HG03060 (cell line): ENCODE data around the gene DGKK.
"Not testable (repeated sequence)": the region's sequence is repeated elsewhere in the genome, so short reads cannot be mapped to it uniquely, and the experiment has no call there.

ENCODE experiments used
- ATAC-seq: cut with Tn5 transposase; IDR thresholded peaks from one replicate; pipeline ENCODE4 v1.9.1; 2021; ENCODE audit warnings: low read depth, moderate number of reproducible peaks; ENCODE audit not compliant: unreplicated experiment

DGKK gene

DNA sequence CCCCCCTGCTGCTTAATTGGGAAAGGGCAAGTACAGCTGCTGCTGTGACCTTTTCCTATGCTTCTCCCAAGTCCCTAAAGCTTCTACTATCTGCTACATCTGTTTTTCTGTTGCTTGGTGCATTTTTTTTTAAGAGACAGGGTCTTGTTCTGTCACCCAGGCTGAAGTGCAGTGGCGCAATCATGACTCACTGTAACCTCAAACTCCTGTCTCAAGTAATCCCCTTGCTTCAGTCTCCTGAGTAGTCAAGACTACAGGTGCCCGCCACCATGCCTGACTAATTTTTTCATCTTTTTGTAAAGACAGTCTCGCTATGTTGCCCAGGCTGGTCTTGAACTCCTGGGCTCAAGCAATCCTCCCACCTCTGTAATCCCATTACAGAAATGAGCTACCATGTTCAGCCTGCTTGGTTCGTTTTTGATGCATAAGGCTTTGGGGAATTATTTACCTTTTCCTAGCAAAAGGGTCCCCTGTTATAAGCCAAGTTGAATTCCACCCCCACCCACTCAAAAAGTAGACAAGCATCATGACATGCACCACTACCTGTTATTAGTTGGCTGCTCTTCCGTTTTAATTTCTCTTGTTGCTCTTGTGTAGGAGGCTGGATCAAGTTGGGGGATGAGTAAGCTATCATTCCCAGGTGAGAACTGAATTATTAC is 39.6 kb downstream of the DGKK start:
- ATAC-seq: no peak

DNA sequence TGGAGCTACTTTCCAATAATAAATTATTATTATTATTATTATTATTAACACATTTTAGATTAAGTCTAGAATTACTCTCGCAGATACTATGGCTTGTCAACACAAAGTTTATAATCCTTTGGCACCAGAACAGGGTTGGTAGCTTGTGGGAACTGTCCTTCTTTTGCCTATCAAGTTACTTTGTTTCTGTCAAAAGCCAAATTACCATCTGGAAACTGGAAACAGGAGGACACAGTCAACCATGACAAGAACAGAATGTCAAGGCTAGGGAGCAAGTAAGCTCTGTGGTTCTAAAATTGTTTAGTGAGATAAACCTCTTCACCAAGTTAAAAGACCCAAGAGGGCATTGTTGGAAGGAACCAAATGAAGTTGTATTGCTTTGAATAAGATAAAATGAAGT is 42.5 kb downstream of the DGKK start:
- ATAC-seq: no peak

DNA sequence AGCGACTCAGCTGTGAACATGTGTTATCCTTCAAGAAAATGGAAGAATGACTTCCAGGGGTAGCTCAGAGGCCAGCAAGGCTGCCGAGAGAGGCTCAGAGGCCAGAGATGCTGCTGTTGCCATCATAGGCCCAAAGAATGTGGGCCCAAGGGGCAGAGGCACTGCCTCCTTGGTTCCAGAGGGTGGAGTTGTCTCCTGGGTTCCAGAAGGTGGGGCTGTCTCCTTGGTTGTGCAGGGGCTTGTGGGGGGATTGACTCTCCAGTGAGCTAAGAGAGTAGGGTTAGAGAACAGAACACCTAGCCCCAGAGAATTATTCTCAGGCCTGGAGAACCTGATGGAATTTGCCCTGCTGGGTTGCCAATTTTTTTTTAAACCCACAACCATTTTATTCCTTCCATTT is 62.6 kb downstream of the DGKK start:
- no peak for ATAC-seq

DNA sequence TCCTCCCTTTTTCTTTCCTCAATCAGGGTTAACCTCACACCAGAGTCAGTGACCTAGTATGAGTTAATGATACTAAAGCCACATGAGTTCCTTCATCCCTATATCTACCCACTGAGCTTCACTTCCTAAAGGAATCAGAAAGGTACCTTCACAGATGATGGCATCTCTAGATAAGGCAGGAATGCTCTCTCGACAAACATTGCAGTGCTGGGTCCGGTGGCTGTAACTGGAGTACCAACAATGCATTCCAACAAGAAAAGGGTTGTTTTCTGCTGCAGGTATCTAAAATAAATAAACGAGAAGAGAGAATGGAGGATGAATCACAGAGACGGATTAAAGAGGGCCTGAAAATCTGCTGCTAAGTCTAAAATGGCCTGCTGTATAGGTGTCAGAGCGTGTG is 66.7 kb downstream of the DGKK start:
- ATAC-seq: no peak

DNA sequence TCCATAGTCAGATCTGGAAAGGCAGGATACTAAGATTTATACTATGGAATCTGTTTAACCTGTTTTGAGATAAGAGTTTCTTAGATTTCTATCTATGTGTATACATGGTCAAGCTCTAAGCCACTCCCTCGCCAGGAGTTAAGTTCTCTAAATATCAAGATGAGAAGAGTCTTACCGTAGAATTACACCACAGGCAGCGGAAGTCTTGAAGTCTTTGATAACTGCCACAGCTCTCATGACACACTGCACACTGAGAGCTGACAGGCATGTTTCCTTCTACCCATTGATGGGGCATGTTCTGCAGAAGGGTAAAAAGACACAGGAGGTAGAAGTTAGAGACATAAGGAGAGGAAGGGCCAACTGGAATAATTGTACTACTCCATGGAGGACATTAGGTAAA is 67.7 kb downstream of the DGKK start:
- ATAC-seq: no peak

DNA sequence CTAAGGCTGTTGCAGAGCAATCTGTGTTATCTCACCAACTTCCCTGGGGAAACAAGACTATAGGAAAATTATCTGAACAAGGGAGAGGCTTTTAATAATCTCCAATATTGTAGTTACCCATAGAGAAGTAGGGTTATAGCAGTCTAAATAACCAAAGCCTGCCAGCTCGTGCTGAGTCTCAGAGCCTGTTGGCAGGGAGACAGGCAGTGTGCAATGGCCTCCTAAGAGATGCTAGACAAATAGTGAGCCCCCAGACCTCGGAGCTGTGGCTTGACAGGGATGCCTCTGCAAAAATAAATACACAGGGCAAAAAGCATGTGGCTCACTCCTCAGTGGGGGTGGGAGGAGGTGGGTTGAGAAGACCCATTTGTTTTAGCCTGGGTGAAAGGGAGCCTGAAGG is 76.7 kb downstream of the DGKK start:
- ATAC-seq: no peak

DNA sequence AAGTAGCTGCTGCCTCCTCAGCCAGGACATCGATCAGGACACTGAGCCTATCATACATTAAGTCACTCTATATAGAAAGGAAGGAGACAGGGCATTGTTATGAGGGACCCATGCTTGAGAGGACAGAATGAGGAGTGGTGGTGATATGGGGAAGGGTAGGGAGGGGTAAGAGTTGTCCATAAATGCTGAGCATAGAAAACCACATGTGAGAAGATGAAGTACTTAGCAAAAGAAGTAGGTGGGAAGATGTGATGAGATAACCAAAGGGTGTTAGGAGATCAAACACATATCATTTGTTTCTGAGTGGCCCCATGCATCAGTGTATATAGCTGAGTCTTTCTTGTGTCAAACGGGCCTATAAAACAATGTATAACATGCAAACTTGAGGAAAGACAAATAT is 84.1 kb downstream of the DGKK start:
- ATAC-seq: no peak

DNA sequence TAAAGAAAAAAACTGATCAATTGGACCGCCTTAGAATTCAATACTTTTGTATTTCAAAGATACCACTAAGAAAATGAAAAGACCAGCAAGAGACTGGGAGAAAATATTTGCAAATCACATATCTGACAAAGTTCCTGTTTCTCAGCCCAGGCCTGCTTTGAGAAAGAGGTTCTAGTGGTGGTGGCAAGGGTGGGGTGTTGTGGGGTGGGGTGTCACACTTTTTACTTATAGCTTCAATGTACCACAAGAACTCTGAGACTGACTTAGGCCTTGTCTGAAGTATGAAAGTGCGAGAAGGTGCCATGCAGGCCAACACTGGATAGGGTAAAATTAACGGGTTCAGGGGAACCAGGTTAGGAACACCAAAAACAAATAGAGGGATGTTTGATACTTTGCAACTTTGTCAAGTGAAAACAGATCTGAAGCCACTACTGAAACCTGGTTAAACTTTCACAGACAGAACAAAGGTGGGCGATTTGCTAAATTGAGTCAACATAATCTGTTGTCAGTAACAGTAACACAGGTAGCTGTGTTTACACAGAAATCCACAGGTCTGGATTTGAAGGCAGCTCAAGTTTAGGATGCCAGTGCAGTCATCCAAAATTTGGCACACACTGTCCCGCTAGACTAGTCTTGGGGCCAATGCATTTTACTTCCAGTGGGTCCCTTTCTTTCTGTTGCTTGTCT is 88.8 kb downstream of the DGKK start:
- no peak for ATAC-seq

DNA sequence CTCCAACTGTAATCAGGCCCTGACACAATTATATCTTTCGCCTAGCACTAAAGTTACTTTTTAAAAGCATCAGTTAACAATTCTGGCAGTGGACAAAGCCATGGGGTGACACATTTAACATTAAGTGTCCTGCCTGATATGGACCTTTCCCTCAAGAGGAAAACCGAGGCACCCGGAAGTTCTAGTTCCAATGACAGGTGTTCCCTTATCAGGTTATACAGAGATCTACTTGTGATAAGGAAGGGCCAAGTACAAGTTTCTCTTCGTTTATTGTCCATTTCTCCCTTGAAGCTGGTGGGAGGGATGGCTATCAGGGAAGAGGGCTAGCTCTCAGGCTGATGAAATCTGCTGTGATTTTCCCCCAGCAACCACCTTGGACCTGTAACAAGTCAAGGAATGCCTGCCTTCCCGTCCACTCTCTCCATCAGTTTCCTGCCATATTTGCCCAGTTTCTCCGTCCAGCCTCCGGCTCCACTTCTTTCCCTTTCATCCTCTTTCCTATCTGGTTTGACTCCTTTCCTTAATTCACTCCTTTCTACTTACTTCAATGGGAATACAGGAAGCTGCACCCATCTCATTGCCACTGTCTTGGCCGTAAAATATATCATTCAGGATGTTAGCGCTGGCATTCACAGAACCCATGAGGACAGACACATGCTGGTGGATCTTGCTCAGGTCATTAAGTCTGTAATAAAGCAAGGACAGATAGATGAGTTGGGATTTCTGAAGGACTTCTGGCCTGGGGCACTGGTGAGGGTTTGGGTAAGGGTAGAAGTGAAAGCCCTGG is 95.0 kb downstream of the DGKK start:
- no peak for ATAC-seq

DNA sequence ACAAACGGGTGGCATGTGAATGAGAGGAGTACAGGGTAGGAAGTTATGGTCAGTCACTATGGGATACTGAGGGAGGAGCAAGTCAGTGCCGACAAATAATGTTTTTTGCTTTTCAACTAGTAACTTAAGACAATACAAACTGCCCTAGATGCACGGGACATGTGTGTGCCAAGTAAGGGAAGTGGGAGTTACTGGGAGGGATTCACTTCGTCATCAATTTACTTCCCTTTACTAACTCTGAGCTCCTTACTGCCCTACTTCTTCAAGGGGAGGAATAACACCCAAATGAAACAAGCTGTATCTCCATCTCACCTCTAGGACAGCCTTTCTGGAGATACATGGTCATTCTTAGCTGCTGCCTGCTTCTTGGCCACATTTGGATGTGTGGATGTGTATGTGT is 97.7 kb downstream of the DGKK start:
- ATAC-seq: no peak

DNA sequence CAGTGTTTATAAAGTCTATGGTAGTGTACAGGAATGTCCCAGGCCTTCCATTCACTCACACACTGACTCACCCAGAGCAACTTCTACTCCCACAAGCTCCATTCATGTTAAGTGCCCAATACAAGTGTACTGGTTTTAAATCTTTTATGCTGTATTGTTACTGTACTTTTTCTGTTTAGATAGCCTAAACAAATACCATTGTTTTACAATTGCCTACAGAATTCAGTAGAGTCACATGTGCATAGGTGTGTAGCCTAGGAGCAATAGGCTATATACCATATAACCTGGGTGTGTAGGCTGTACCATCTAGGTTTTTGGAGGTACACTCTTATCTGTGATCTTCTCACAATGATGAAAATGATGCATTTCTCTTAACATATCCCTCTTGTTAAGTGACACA is 126.7 kb downstream of the DGKK start:
- no peak for ATAC-seq

DNA sequence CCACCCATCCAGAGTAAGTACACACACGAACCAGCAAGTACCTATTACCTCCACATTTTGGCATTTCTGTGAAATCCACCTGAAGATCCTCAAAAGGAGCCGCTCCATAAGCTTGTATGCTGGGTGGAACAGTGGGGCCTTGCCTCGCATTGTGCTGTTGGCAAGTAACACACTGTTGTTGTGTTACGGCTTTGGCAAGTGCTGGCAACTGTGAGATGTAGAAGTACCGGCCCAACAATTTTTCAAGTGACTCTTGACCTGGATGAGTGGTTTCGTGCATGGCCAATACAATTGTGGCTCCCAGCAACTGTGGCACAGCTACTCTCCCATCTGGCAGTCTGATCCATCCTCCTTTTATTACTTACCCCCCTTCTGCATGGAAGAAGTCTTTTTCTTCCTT is 137.3 kb downstream of the DGKK start:
- ATAC-seq: no peak

DNA sequence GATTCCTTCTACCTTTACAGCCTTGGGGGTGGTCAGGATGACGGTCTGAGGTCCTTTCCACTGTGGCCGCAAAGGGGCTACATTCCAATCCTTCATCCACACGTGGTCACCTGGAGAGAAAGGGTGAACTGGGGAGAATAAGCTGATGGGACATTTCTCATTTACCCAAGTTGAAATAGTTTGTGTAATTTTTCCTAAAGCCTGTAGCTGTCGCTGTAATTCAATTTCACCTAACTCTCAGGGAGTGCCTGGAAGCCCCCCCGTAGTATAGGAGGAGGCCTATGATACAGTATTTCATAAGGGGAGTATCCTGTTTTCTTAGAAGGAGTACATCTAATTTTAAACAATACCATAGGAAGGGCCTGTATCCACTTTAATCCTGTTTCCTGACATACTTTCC is 138.0 kb downstream of the DGKK start:
- not testable (repeated sequence) for ATAC-seq

DNA sequence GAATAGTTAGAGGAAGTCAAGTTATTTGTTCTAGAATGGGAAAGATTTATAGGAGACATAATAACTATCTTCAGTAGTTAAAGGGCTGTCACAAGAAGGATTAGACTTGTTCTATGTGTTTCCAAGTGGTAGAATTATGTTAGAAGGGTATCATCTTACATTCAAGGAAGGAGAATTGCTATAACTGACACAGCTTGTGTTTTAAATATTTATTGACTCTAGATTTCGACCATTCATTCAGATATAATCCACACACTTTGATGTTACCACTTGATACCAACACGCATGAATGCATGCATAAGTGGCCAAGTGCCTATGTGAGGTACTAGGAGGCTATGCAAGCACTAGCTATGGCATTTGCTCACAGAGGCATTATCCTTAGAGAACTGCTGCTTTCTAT is 143.4 kb downstream of the DGKK start:
- no peak for ATAC-seq
